NCI-H2196 (cell line): Measurements from ENCODE around the gene KBTBD12.
"Not testable (repeated sequence)": the region's sequence is repeated elsewhere in the genome, so short reads cannot be mapped to it uniquely, and the experiment has no call there.

Experiments
- DNase-seq: peaks from one replicate; lab custom pipeline; 2025; ENCODE audit not compliant: unreplicated experiment; lab: John Stamatoyannopoulos, UW

KBTBD12 gene

GRCh38 chr3:127902486-127902885 lies 12.5 kb upstream of the KBTBD12 start:
- no peak for DNase-seq

GRCh38 chr3:127903611-127904375 lies 11.2 kb upstream of the KBTBD12 start:
- no peak for DNase-seq

- no peak for DNase-seq
These were observed 9.5 kb upstream of the KBTBD12 start for GRCh38 chr3:127905556-127905955.

DNA sequence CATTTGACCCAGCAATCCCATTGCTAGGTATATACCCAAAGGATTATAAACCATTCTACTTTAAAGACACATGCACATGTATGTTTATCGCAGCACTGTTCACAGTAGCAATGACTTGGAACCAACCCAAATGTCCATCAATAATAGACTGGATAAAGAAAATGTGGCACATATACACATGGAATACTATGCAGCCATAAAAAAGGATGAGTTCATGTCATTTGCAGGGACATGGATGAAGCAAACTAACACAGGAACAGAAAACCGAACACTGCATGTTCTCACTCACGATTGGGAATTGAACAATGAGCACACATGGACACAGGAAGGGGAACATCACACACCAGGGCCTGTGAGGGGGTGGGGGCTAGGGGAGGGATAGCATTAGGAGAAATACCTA lies 8.4 kb upstream of the KBTBD12 start:
- DNase-seq, result not testable (repeated sequence)

GRCh38 chr3:127908202-127908601 lies 6.8 kb upstream of the KBTBD12 start:
- no peak for DNase-seq

DNA sequence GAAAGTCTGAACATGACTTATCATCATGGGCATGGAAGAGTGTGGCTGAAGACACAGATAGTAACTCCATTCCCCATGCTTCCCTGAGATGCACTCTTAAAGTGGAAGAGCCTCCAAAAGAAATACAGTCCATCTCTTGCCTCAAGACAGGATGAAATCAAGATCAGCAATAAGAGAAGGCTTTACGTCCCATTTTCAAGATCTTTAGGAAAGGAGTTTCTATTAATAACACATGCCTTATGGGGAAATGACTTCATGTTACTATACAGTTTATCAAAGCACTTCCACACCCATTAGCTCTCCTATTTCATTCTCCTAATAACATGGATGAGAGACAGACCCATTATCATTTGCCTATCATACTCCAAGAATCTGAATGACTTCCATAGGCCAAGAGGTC lies 6.1 kb upstream of the KBTBD12 start:
- DNase-seq, result no peak

DNA sequence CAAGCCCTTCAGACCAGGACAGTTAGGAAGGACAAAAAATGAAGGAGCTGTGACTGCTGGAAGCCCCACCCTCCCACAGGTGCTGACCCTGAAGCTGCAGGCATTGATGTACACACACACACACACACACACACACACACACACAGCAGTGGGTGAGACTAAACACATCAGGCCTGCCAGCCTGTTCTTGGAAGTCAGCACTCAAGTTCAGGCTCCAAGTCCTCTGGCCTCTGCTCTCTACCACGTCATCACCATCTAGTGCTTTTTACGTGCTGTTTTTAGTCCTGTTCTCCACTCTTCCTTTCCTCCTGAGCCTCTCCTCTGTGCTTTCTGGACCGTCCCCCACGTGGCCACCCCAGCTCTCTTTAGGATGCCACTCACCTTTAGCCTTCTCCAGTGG lies 5.4 kb upstream of the KBTBD12 start:
- no peak for DNase-seq

DNA sequence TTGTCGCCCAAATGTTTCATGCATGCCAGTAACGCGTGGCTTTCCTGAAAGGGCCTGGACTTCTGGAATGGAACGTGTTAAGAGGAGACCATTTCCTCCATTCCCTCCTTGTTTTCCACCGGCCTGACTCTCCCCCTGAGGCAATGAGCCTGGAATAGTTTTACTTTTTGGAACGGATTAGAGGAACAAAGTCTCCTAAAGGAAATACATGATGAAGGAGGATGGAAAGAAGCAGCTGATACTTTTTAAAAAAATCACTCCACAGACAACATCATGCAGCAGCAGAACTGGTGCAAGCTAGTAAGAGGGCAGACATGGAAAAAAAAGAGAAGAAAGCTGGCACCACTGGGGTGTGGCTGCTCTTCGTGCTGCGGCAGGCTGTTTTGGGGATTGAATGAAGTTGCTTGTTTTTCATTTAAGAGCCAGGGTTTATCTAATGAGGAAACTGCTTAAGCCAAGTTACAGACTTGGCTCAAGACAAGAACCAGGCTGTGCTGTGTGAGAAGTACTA lies 3.6 kb upstream of the KBTBD12 start:
- no peak for DNase-seq

- not testable (repeated sequence) for DNase-seq
These were observed 1.2 kb upstream of the KBTBD12 start for GRCh38 chr3:127913841-127914240.

DNA sequence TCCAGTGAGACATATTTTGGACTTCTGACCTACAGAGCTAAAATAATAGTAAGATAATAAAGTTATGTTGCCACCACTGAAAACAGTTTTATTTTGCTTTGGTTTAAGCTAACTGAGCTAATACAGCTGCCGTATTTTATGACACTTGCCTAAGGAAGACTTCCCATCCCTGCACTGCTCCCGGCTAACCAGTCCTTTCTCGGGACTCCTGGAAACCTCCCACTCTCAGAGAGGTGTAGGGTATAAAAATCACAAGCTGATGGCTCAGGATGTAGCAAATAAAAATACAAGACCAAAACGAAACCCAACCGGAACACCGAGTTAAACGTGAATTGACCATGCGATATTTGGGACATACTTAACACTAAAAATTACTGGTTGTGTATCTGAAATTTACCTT lies 448 bp upstream of the KBTBD12 start:
- DNase-seq, result no peak

GRCh38 chr3:127915937-127916493 lies 983 bp downstream of the KBTBD12 start:
- DNase-seq, result no peak

GRCh38 chr3:127920738-127921137 lies 5.7 kb downstream of the KBTBD12 start:
- no peak for DNase-seq

GRCh38 chr3:127923611-127924010 lies 8.6 kb downstream of the KBTBD12 start:
- DNase-seq, result no peak

DNA sequence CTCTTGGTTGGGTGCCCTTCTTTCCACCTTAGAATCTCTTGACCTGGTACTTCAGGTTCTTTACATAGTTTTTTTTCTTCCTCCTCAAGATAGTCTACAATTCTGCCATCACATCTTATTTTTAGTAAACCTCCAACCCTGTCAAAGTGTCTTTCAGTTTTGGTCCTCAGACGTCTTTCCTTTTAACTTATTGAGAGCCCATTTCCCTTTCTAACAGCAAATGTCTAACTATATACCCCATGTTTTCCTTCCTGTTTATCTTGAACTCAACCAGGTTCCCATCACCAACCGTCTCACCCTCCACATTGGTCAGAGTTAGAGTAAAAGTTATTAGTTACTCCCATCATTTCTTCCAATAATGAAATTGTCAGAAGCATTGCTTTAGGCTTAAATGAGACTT lies 10.4 kb downstream of the KBTBD12 start:
- no peak for DNase-seq

GRCh38 chr3:127927829-127928604 lies 13.0 kb downstream of the KBTBD12 start:
- DNase-seq, result no peak

DNA sequence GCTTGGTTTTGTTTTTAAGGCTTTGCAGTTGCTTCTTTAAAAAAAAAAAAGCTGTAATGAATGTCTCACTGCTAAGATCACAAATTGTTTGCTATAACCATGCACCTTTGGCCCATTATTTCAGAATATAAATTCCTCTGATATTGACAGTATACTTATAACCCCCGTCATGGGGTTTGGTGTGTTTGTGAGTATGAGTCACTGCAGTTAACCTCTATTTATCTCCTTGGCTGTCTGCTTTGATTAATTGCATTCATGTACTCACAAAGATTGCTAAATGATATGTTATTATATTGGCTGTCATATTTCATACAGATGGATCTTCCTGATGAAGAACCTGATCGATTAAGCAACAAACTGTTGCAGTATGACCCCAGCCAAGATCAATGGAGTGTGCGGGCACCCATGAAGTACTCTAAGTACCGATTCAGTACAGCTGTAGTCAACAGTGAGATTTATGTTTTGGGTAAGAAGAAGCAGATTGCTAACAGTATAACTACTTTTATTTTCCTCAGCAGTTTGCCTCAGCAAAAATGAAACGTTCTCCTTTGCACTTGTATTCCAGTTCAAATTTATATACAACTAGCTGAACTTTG lies 14.9 kb downstream of the KBTBD12 start:
- DNase-seq, result no peak

GRCh38 chr3:127933396-127933795 lies 18.4 kb downstream of the KBTBD12 start:
- DNase-seq, result no peak

DNA sequence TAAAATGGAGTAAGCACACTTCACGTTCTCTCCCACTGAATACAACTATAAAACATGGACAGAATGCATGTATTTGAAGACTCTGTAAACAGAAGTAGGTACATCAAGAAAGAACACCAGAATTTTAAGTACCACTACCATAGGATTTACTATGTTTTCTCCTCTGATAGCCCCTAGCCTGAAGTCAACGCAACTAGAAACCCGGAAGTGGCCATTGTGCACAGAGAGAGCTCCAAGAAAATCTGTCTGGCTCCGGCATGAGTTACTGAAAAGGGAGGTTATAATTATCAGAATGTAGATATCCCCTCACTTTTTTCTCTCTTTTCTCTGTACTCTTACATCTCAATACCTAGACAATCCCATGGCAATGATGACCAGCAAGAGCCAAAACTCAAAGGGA lies 23.8 kb downstream of the KBTBD12 start:
- no peak for DNase-seq

GRCh38 chr3:127940116-127940515 lies 25.1 kb downstream of the KBTBD12 start:
- no peak for DNase-seq

DNA sequence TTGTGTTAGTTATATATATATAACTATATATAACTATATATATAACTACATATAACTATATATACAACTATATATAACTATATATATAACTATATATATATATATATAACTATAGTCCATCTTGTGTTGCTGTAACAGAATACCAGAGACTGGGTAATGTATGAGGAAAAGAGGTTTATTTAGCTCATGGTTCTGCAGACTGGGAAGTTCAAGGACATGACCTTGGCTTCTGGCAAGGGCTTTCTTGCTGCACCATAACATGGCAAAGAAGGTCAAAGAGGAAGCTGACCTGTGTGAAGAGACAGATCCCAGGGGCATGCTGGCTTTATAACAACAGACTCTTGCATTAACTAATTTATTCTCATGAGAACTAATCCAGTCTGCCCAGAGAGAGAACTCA lies 27.6 kb downstream of the KBTBD12 start:
- DNase-seq, result no peak

- DNase-seq, result no peak
These were observed 33.2 kb downstream of the KBTBD12 start for GRCh38 chr3:127948211-127948610.
